IMR-90 (cell line): ENCODE results near the gene MRPL23.

Experiments used
- CHD1 ChIP-seq: IDR thresholded peaks from 2 replicates; pipeline ENCODE4 v1.6.1; 2012; ENCODE audit warnings: low read depth, low read length, improper control_type of control experiment
- CTCF ChIP-seq: conservative IDR thresholded peaks from 2 replicates; pipeline ENCODE4 v1.5.1; 2012; ENCODE audit warnings: mild to moderate bottlenecking, low read depth, low read length, improper control_type of control experiment
- MXI1 ChIP-seq: IDR thresholded peaks from 2 replicates; pipeline ENCODE4 v1.6.1; 2012; ENCODE audit warnings: low read depth, mild to moderate bottlenecking, low read length, moderate library complexity, borderline replicate concordance
- POLR2A ChIP-seq: IDR thresholded peaks from 2 replicates; pipeline ENCODE4 v1.6.1; 2012; ENCODE audit warnings: mild to moderate bottlenecking, low read depth, low read length
- RAD21 ChIP-seq: IDR thresholded peaks from 2 replicates; pipeline ENCODE4 v1.6.1; 2012; ENCODE audit warnings: low read length, improper control_type of control experiment

GRCh38 chr11:1909524-1909923 lies 37.6 kb upstream of the MRPL23 start:
- TF ChIP-seq POLR2A, result no peak
- no peak for TF ChIP-seq CTCF
- TF ChIP-seq MXI1, result no peak
- TF ChIP-seq CHD1, result no peak
- TF ChIP-seq RAD21, result no peak
